ENCODE results near the gene DIP2B.

Gene DIP2B

GRCh38 chr12:50627491-50627890 lies 122.7 kb downstream of the DIP2B start:
- no peaks in the 10 kb centered on the region for H3K9me3 ChIP-seq (ENCODE audit: control insufficient read depth, insufficient read depth, low read length)
- H3K9ac ChIP-seq (ENCODE audit: low read depth, low read length) = no peak overlapping the region
- peaks cover 4% of the 10 kb centered on the region; the same call in 1 of the 2 replicates for H3K36me3 ChIP-seq (ENCODE audit: insufficient read depth, low read length)
- H3K4me1 ChIP-seq (ENCODE audit: insufficient read depth, low read length) = peaks cover 19% of the 10 kb centered on the region

- Histone ChIP-seq H3K4me1 (ENCODE audit: insufficient read depth, low read length) (peaks cover 18% of the 10 kb centered on the region), H3K36me3 (ENCODE audit: insufficient read depth, low read length) (peaks cover 4% of the 10 kb centered on the region; the same call in 1 of the 2 replicates)
Observed at GRCh38 chr12:50628394-50628793, 123.6 kb downstream of the DIP2B start.

GRCh38 chr12:50633955-50634354 lies 129.2 kb downstream of the DIP2B start:
- no peaks in the 10 kb centered on the region; the same call in 1 of the 2 replicates for H3K36me3 ChIP-seq (ENCODE audit: insufficient read depth, low read length)
- no peak overlapping the region for H3K9ac ChIP-seq (ENCODE audit: low read depth, low read length)
- no peaks in the 10 kb centered on the region for H3K9me3 ChIP-seq (ENCODE audit: control insufficient read depth, insufficient read depth, low read length)
- H3K4me1 ChIP-seq (ENCODE audit: insufficient read depth, low read length) = peaks cover 17% of the 10 kb centered on the region

More at GRCh38 chr12:50628394-50628793, 123.6 kb downstream of the DIP2B start:
- no peak overlapping the region for H3K9ac ChIP-seq (ENCODE audit: low read depth, low read length)
- no peaks in the 10 kb centered on the region for H3K9me3 ChIP-seq (ENCODE audit: control insufficient read depth, insufficient read depth, low read length)

- Histone ChIP-seq H3K9me3 (ENCODE audit: control insufficient read depth, insufficient read depth, low read length) (no peaks in the 10 kb centered on the region), H3K9ac (ENCODE audit: low read depth, low read length) (no peak overlapping the region), H3K36me3 (ENCODE audit: insufficient read depth, low read length) (no peaks in the 10 kb centered on the region; the same call in 1 of the 2 replicates), H3K4me1 (ENCODE audit: insufficient read depth, low read length) (peaks cover 17% of the 10 kb centered on the region)
Observed at GRCh38 chr12:50634379-50634778, 129.6 kb downstream of the DIP2B start.

- Histone ChIP-seq H3K9me3 (ENCODE audit: control insufficient read depth, insufficient read depth, low read length) (no peaks in the 10 kb centered on the region), H3K9ac (ENCODE audit: low read depth, low read length) (no peak overlapping the region), H3K4me1 (ENCODE audit: insufficient read depth, low read length) (peaks cover 17% of the 10 kb centered on the region), H3K36me3 (ENCODE audit: insufficient read depth, low read length) (no peaks in the 10 kb centered on the region)
Observed at GRCh38 chr12:50635364-50635763, 130.6 kb downstream of the DIP2B start.

- no peaks in the 10 kb centered on the region for H3K36me3 ChIP-seq (ENCODE audit: insufficient read depth, low read length)
- H3K4me1 ChIP-seq (ENCODE audit: insufficient read depth, low read length) = peaks cover 17% of the 10 kb centered on the region
- H3K9ac ChIP-seq (ENCODE audit: low read depth, low read length) = no peak overlapping the region
- no peaks in the 10 kb centered on the region for H3K9me3 ChIP-seq (ENCODE audit: control insufficient read depth, insufficient read depth, low read length)
Observed at GRCh38 chr12:50635857-50636256, 131.1 kb downstream of the DIP2B start.

- Histone ChIP-seq H3K36me3 (ENCODE audit: insufficient read depth, low read length) (no peaks in the 10 kb centered on the region), H3K4me1 (ENCODE audit: insufficient read depth, low read length) (peaks cover 17% of the 10 kb centered on the region), H3K9ac (ENCODE audit: low read depth, low read length) (no peak overlapping the region), H3K9me3 (ENCODE audit: control insufficient read depth, insufficient read depth, low read length) (no peaks in the 10 kb centered on the region)
Observed at GRCh38 chr12:50636505-50636904, 131.7 kb downstream of the DIP2B start.

GRCh38 chr12:50637870-50638481 lies 133.2 kb downstream of the DIP2B start:
- peaks cover 17% of the 10 kb centered on the region for H3K4me1 ChIP-seq (ENCODE audit: insufficient read depth, low read length)
- no peaks in the 10 kb centered on the region for H3K9me3 ChIP-seq (ENCODE audit: control insufficient read depth, insufficient read depth, low read length)
- no peaks in the 10 kb centered on the region; the same call in 1 of the 2 replicates for H3K36me3 ChIP-seq (ENCODE audit: insufficient read depth, low read length)
- H3K9ac ChIP-seq (ENCODE audit: low read depth, low read length) = no peak overlapping the region

GRCh38 chr12:50638482-50638880 lies 133.7 kb downstream of the DIP2B start:
- Histone ChIP-seq H3K4me1 (ENCODE audit: insufficient read depth, low read length) (peaks cover 17% of the 10 kb centered on the region), H3K9ac (ENCODE audit: low read depth, low read length) (no peak overlapping the region), H3K36me3 (ENCODE audit: insufficient read depth, low read length) (no peaks in the 10 kb centered on the region; the same call in 1 of the 2 replicates), H3K9me3 (ENCODE audit: control insufficient read depth, insufficient read depth, low read length) (no peaks in the 10 kb centered on the region)

GRCh38 chr12:50639721-50640120 lies 134.9 kb downstream of the DIP2B start:
- no peak overlapping the region for H3K9ac ChIP-seq (ENCODE audit: low read depth, low read length)
- H3K36me3 ChIP-seq (ENCODE audit: insufficient read depth, low read length) = no peaks in the 10 kb centered on the region; the same call in 1 of the 2 replicates
- no peaks in the 10 kb centered on the region for H3K9me3 ChIP-seq (ENCODE audit: control insufficient read depth, insufficient read depth, low read length)
- H3K4me1 ChIP-seq (ENCODE audit: insufficient read depth, low read length) = peaks cover 17% of the 10 kb centered on the region

- Histone ChIP-seq H3K9ac (ENCODE audit: low read depth, low read length) (no peak overlapping the region), H3K9me3 (ENCODE audit: control insufficient read depth, insufficient read depth, low read length) (no peaks in the 10 kb centered on the region), H3K4me1 (ENCODE audit: insufficient read depth, low read length) (peaks cover 17% of the 10 kb centered on the region), H3K36me3 (ENCODE audit: insufficient read depth, low read length) (no peaks in the 10 kb centered on the region; the same call in 1 of the 2 replicates)
Observed at GRCh38 chr12:50640321-50640939, 135.6 kb downstream of the DIP2B start.

- no peak overlapping the region for H3K9ac ChIP-seq (ENCODE audit: low read depth, low read length)
- H3K9me3 ChIP-seq (ENCODE audit: control insufficient read depth, insufficient read depth, low read length) = no peaks in the 10 kb centered on the region
- no peaks in the 10 kb centered on the region; the same call in 1 of the 2 replicates for H3K36me3 ChIP-seq (ENCODE audit: insufficient read depth, low read length)
- H3K4me1 ChIP-seq (ENCODE audit: insufficient read depth, low read length) = peaks cover 10% of the 10 kb centered on the region
Observed at GRCh38 chr12:50641566-50641965, 136.8 kb downstream of the DIP2B start.

GRCh38 chr12:50642035-50642451 lies 137.3 kb downstream of the DIP2B start:
- Histone ChIP-seq H3K9ac (ENCODE audit: low read depth, low read length) (no peak overlapping the region), H3K9me3 (ENCODE audit: control insufficient read depth, insufficient read depth, low read length) (no peaks in the 10 kb centered on the region), H3K4me1 (ENCODE audit: insufficient read depth, low read length) (peaks cover 7% of the 10 kb centered on the region), H3K36me3 (ENCODE audit: insufficient read depth, low read length) (no peaks in the 10 kb centered on the region; the same call in 1 of the 2 replicates)

GRCh38 chr12:50642761-50643160 lies 138.0 kb downstream of the DIP2B start:
- Histone ChIP-seq H3K9ac (ENCODE audit: low read depth, low read length) (no peak overlapping the region), H3K36me3 (ENCODE audit: insufficient read depth, low read length) (no peaks in the 10 kb centered on the region; the same call in 1 of the 2 replicates), H3K4me1 (ENCODE audit: insufficient read depth, low read length) (peaks cover 8% of the 10 kb centered on the region), H3K9me3 (ENCODE audit: control insufficient read depth, insufficient read depth, low read length) (no peaks in the 10 kb centered on the region)

- no peaks in the 10 kb centered on the region; the same call in 1 of the 2 replicates for H3K36me3 ChIP-seq (ENCODE audit: insufficient read depth, low read length)
- no peaks in the 10 kb centered on the region for H3K9me3 ChIP-seq (ENCODE audit: control insufficient read depth, insufficient read depth, low read length)
- H3K4me1 ChIP-seq (ENCODE audit: insufficient read depth, low read length) = peaks cover 8% of the 10 kb centered on the region
- no peak overlapping the region for H3K9ac ChIP-seq (ENCODE audit: low read depth, low read length)
Observed at GRCh38 chr12:50647031-50647430, 142.2 kb downstream of the DIP2B start.

Data from ES-I3 (cell line).